C4-2B (cell line): Measurements from ENCODE around the gene SCFD2.

ENCODE experiments used
- H3K27ac ChIP-seq: fragments of 450-650 bp; 2 replicates; pipeline ENCODE4 v1.5.1; 2017
- CTCF ChIP-seq: fragments of 450-650 bp; conservative IDR thresholded peaks from 2 replicates; pipeline ENCODE4 v1.5.1; 2017; ENCODE audit warnings: mild to moderate bottlenecking
- ZFX ChIP-seq: fragments of 450-650 bp; IDR thresholded peaks from 2 replicates; pipeline ENCODE4 v1.6.1; 2017

SCFD2 gene

GRCh38 chr4:53161051-53161786, 204.6 kb downstream of the SCFD2 start:
- no peak for TF ChIP-seq ZFX
- no peak for TF ChIP-seq CTCF
- H3K27ac ChIP-seq = no peak overlapping the region

- TF ChIP-seq ZFX (no peak), CTCF (no peak)
- H3K27ac ChIP-seq = no peak overlapping the region
These were observed 209.0 kb downstream of the SCFD2 start for GRCh38 chr4:53156896-53157295.

- no peak overlapping the region for H3K27ac ChIP-seq
- TF ChIP-seq ZFX (no peak), CTCF (no peak)
These were observed 213.4 kb downstream of the SCFD2 start for GRCh38 chr4:53152467-53152866.

GRCh38 chr4:53151489-53151788, 214.4 kb downstream of the SCFD2 start:
- no peak overlapping the region for H3K27ac ChIP-seq
- TF ChIP-seq CTCF = no peak
- TF ChIP-seq ZFX = no peak

- no peak overlapping the region for H3K27ac ChIP-seq
- no peak for TF ChIP-seq CTCF
- TF ChIP-seq ZFX = no peak
These were observed 215.0 kb downstream of the SCFD2 start for GRCh38 chr4:53150631-53151488.

DNA sequence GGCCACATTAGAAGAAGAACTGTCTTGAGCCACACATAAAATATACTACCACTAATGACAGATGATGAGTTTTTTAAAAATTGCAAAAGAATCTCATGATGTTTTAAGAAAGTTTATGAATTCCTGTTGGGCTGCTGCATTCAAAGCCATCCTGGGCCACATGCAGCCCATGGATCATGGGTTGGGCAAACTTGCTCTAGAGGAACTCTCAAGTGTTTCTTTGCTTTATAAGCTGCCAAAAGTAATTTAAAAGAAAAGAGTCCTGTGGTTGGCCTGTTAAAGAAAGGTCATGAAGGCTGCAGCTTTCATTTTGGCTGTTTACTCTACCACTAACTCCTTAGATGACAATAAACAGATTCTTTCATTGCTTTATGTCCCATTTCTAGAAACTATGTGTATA, 218.2 kb downstream of the SCFD2 start:
- TF ChIP-seq CTCF (no peak), ZFX (no peak)

GRCh38 chr4:53147197-53147596, 218.7 kb downstream of the SCFD2 start:
- TF ChIP-seq ZFX (no peak), CTCF (no peak)

More for the DNA sequence above, 218.2 kb downstream of the SCFD2 start:
- no peak overlapping the region for H3K27ac ChIP-seq

More at GRCh38 chr4:53147197-53147596, 218.7 kb downstream of the SCFD2 start:
- H3K27ac ChIP-seq = no peak overlapping the region
